Stromal cell of bone marrow (primary cell): ENCODE measurements around the gene ATP11C.
"Not testable (repeated sequence)": the region's sequence is repeated elsewhere in the genome, so short reads cannot be mapped to it uniquely, and the experiment has no call there.

ENCODE experiments used
- DNase-seq: peaks from one replicate; pipeline ENCODE4 v3.0.0-alpha.2; 2012; ENCODE audit warnings: low read depth

Gene ATP11C

DNA sequence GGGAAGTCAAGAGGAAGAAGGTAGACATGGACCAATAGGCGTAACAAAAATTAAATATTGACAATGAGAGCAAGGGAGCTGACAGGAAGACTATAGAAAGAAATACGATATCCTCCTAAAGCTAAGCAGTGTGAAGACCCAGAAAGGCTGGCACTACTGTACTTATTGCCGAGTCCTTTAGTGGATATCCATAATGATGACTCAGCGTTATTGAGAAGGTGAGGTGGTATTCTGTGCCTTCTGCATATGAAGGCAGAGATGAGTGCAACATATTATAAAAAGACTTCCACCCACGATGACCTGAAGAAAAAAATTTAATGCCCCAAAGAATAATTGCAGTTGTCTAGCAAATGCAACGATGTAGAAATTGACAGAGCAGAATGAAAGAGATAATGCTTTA is 211.9 kb downstream of the ATP11C start:
- no peak for DNase-seq

DNA sequence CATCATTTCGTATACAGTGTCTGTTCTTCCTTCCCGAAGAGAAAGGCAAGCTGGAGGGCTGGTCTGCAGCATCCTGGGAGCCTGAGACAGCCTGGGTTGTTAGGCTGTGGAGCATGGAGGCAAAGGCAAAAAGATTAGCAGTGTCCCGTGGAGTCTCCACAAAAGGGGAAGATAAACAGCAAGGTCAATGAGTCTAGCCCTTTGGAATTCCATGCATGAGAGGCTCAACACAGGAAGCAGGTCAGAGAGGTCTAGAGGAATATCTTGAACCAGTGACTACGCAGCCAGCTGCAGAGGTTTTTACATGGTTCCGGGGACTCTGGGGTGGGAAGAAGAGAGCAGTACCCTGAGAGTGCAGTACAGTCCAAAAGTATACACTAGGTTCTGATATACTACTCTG is 212.7 kb downstream of the ATP11C start:
- no peak for DNase-seq

DNA sequence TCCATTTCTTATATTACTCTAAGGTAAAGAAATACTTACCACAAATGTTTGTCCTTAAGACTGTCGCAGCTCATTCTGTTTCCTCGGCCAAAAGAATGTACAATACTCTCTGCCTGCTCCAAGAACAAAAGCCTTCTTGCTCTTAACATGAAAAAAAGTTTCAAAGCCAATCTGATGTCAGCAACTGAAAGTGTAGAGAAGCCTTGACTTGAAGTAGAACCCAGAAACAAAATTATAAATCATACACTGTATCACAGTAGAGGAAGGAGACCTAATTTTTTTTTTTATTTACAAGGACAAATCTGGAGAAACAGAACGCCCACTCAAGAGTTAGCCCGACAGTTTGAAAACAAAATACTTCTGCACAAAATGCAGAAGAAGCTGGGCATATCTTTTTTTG is 224.8 kb downstream of the ATP11C start, which contains the start of gene MCF2:
Gene MCF2 (minus strand): TSS at position 101 of the 400 bp plus-strand sequence. CDS start 56,423 bp downstream, outside the sequence.
- DNase-seq: no peak

DNA sequence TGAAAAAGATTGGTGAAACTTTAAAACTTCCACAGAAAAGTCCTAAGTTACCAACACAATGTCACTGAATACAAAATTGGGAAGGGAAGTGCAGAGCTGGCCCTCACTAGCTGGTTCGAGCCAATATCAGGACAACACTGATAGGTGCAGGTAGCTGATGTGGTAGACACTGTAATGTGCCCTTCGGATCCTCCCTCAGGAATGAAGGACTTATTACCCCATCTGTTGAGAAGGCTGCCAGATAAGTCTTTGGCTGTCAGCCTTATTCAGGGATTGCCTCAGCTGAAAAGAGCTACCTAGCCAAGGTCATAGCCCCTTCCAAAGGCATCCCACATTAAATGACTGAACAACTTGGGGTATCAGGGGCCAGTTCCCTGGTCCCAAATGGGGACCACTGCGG is 230.2 kb downstream of the ATP11C start:
- DNase-seq: no peak

DNA sequence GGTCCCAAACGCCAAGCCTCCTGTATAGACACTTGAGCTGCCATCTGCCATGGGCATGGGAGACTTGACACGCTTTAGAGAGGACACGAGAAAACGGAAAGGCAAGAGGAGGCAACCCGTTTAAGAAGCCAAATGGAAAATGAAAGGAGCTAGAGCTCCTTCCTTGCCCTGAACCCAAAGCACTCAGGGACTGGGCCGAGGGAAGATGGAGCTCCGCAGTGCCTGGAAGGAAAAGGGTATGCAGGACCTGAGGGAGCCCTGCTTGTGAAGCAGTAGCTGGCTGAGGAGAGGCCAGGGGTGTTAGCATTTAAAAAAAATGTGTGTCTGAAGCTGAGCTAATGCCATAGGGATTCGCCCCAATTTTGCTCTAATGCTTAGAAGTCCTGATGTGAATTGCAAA is 239.9 kb downstream of the ATP11C start:
- DNase-seq: no peak

DNA sequence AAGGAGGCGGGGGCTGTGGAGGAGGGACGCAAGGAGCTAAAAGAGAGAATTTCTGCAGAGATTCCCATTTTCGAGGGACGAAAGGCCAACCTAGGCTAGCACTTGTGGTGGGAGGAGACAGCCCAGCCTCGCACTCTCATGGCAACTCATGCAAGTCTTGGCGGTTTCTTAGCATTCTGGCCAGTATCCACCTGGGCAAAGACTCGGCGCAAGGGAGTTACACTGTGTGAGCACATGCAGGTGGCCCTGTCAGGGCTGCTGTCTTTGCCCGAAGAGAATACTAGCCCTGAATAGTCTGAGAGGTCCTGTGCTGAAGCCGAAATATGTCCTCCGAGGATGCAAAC is 240.4 kb downstream of the ATP11C start:
- DNase-seq: no peak

DNA sequence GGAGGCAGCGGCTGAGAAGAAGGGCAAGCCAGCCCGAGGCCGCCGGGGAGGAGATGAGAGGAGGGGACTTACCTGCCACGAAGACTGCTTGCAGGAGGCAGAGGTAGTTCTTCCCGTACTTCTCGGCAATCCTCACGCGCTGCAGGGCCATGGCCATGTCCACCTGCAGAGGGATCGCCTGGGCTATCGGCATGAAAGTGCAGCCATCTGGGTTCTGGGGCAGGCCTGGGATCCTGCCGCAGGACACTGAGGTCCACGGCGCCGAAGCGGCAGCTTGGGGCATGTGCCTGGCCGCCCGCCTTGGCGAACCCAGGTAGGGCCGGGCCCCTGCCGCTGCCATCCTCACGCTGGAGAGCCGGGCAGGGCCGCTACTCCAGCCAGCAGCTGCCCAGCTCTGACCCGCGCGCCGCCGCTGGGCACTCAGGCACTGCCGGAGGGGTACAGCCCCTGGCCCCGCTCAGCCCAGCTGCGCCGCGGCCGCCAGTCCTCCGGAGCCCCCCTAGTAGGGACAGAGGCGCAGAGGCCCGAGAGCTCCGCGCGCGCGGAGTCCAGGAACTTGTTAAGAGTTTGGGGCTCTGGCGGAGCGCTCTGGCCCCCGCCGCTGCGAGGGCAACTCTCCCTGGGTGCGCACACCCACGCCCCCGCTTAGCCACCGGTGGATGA is 240.9 kb downstream of the ATP11C start:
- DNase-seq: no peak

DNA sequence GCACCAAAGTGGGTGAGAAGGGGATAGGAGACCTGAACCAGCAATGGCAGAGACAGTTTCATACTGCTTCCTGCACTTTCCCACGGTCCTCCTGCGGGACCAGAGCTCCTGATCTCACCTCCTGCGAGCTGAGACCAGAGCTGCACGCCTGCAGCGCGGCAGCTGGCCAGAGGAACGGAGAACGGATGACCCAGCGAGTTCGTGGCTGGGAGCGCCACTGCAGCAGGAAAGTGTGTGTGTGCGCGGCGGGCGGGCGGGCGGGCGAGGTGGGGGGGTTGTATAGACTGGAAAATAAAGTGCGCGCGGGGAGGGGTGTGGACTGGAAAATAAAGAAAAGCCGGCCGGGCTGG is 241.4 kb downstream of the ATP11C start:
- no peak for DNase-seq

DNA sequence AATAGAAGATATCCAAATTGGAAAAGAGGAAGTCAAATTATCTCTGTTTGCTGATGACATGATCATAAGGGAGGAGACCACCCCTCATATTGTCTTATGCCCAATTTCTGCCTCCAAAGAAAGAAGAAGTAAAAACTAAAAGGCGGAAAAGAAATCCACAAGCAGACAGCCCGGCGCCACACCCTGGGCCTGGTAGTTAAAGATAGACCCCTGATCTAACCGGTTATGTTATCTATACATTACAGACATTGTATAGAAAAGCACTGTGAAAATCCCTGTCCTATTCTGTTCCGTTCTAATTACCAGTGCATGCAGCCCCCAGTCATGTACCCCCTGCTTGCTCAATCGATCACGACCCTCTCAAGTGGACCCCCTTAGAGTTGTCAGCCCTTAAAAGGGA is 247.7 kb downstream of the ATP11C start:
- DNase-seq: not testable (repeated sequence)

DNA sequence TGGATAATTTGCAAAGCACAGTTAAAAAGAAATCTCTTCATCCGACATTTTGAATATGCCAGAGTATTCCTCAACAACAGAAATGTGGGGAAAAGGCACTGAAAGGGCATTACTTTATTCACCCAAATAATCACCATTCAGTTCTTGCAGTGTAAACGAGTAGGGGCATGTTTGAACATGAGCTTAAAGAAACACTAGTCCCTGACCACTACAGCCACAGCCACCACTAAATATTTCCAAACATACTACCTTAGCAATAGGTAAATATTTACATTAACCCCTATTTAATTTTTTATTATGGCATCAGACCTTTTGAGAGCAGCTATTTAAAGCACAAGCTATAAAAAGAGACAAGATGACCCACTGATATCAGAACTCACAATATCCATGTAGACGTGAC is 252.5 kb downstream of the ATP11C start:
- no peak for DNase-seq
